Esophagus (tissue), 2 donors: Measurements from ENCODE around the gene TGM2. TPM values are rescaled to one million over a fixed set of nuclear protein-coding genes. Genes with fewer than 3 reads are reported as not detected.
A peak's percentile ranks its signal among the peaks of the same experiment; 100 is the strongest.

ENCODE experiments used
- H3K27ac ChIP-seq, 2 donors: one replicate each; pipeline ENCODE4 v1.5.1; 2013; ENCODE audit warnings: low read depth in 2 of 2, mild to moderate bottlenecking in 2 of 2, inconsistent platforms in 1 of 2, low read length in 1 of 2, moderate library complexity in 1 of 2
- H3K27me3 ChIP-seq, 2 donors: one replicate each; pipeline ENCODE4 v1.6.1; 2013; ENCODE audit warnings: low read length in 2 of 2, control low read depth in 1 of 2, mild to moderate bottlenecking in 1 of 2; ENCODE audit not compliant: insufficient read depth in 2 of 2, control insufficient read depth in 1 of 2
- H3K36me3 ChIP-seq, 2 donors: one replicate each; pipeline ENCODE4 v1.6.1; 2013; ENCODE audit warnings: low read length in 1 of 2; ENCODE audit not compliant: control insufficient read depth in 2 of 2, insufficient read depth in 2 of 2
- H3K4me1 ChIP-seq, 2 donors: one replicate each; pipeline ENCODE4 v1.6.1; 2013; ENCODE audit warnings: low read length in 1 of 2; ENCODE audit not compliant: control insufficient read depth in 2 of 2, insufficient read depth in 2 of 2
- H3K4me3 ChIP-seq, 2 donors: one replicate each; pipeline ENCODE4 v1.5.1; 2013; ENCODE audit warnings: low read length in 2 of 2, mild to moderate bottlenecking in 2 of 2, low read depth in 1 of 2, moderate library complexity in 1 of 2
- H3K9me3 ChIP-seq, 2 donors: one replicate each; pipeline ENCODE4 v1.6.1; 2013; ENCODE audit warnings: mild to moderate bottlenecking in 2 of 2, low read depth in 1 of 2, low read length in 1 of 2, moderate library complexity in 1 of 2; ENCODE audit not compliant: control insufficient read depth in 2 of 2, insufficient read depth in 1 of 2
- WGBS, 2 donors: extraction: QIAGEN DNeasy Blood & Tissue Kit; methylation state at CpG; one replicate each; pipeline ENCODE4 v1.1.7; 2013; 5-methylcytosine and 5-hydroxymethylcytosine counted together
- polyA plus RNA-seq, 2 donors: library from polyadenylated mRNA; stranded (reverse); fragments of 200-250 nt; gene quantifications; one replicate each; pipeline ENCODE4 v1.2.3, GENCODE V29; 2013
- donor health status: healthy with polysubstance abuse.
- donor health status: Bipolar disorder and iron deficiency.

Gene TGM2
- polyA plus RNA-seq, 2 donors, result 5.1 to 8.6 TPM

GRCh38 chr20:38129248-38129865 lies 35.7 kb downstream of the TGM2 start:
- Histone ChIP-seq H3K4me3 (no peak overlapping the region), H3K27me3 (no peaks in the 10 kb centered on the region), H3K9me3 (no peaks in the 10 kb centered on the region), H3K36me3 (no peaks in the 10 kb centered on the region), H3K4me1 (peaks cover 0 to 9% of the 10 kb centered on the region in 2 donors), H3K27ac (no peak overlapping the region)
- WGBS, 2 donors, result 90 to 92% methylated on average over 6 of the region's 6 CpGs

- Histone ChIP-seq H3K4me1 (peaks cover 0 to 9% of the 10 kb centered on the region in 2 donors), H3K36me3 (no peaks in the 10 kb centered on the region), H3K4me3 (no peak overlapping the region), H3K27ac (no peak overlapping the region), H3K9me3 (no peaks in the 10 kb centered on the region), H3K27me3 (no peaks in the 10 kb centered on the region)
- WGBS, 2 donors, result 87 to 96% methylated on average over 2 of the region's 2 CpGs
Observed at GRCh38 chr20:38128691-38129090, 36.4 kb downstream of the TGM2 start.

DNA sequence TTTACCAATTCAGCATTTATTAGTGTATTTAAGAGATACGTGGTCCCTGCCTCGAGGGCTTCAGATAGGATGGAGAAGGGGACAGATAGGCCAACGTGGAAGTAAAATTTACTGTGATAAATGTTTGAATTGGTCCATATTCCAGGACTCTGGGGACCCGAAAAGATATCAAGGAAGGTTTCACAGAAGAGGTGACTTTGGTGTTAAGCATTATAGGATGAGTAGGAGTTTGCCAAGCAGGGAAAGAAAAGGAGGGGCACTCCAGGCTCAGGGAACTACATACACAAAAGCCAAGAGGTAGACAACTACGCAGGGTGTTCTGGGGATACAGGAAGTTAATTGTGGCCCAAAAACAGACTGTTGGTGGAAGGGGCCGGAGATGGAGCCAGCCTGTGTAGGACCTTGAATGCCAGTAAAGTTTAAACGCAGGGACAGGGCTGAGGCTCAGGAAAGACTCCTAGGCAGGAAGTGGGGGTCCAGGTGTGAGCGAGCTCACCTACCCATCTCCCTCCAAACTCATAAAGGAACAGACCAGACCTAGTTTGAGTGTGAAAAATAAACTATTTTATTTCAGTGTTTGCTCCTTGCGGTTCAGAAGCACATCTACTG lies 37.0 kb downstream of the TGM2 start:
- H3K27ac ChIP-seq, result no peak overlapping the region
- WGBS, 2 donors, result 83 to 88% methylated on average over 9 of the region's 9 CpGs
- no peak overlapping the region for H3K4me3 ChIP-seq
- no peaks in the 10 kb centered on the region for H3K9me3 ChIP-seq
- H3K36me3 ChIP-seq, result no peaks in the 10 kb centered on the region
- H3K4me1 ChIP-seq, result peaks cover 0 to 9% of the 10 kb centered on the region in 2 donors
- no peaks in the 10 kb centered on the region for H3K27me3 ChIP-seq

DNA sequence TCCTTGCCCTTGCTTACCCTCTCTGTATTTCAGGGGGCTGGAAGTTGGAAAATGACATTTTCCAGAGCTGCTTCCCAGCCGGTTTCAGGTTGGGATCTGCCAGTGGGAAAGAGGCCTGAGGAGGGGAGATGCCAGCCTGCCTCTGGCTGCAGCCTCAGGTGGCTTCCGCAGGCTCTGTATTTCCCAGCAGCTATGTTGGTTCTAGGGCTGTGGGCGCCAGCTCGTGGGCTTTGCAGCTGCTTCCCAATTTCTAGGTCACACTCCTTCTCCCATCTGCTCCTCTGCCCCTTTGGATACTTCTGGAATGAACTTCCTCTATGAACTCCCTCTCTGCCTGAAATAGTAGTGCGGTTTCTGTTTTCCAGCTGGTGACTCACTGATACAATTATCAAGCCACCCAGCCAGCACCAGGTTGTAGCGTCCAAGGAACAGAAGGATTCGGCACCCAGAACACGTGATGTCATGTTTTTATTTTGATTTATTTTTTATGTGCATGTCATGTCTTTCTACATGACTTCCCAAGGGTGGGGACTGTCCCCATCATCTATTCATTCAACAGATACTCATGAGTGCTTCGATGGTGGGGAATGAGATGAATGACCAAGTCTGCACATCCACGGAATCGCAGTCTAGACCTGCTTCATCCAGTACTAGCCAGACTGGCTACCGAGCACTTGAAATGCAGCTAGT lies 38.0 kb downstream of the TGM2 start:
- WGBS, 2 donors, result 49 to 56% methylated on average over 12 of the region's 12 CpGs
- peaks cover 0 to 9% of the 10 kb centered on the region in 2 donors for H3K4me1 ChIP-seq
- H3K36me3 ChIP-seq, result no peaks in the 10 kb centered on the region
- no peaks in the 10 kb centered on the region for H3K9me3 ChIP-seq
- H3K27me3 ChIP-seq, result no peaks in the 10 kb centered on the region
- no peak overlapping the region for H3K4me3 ChIP-seq
- H3K27ac ChIP-seq, result peak overlapping the region in 1 of 2 donors; percentile 71

DNA sequence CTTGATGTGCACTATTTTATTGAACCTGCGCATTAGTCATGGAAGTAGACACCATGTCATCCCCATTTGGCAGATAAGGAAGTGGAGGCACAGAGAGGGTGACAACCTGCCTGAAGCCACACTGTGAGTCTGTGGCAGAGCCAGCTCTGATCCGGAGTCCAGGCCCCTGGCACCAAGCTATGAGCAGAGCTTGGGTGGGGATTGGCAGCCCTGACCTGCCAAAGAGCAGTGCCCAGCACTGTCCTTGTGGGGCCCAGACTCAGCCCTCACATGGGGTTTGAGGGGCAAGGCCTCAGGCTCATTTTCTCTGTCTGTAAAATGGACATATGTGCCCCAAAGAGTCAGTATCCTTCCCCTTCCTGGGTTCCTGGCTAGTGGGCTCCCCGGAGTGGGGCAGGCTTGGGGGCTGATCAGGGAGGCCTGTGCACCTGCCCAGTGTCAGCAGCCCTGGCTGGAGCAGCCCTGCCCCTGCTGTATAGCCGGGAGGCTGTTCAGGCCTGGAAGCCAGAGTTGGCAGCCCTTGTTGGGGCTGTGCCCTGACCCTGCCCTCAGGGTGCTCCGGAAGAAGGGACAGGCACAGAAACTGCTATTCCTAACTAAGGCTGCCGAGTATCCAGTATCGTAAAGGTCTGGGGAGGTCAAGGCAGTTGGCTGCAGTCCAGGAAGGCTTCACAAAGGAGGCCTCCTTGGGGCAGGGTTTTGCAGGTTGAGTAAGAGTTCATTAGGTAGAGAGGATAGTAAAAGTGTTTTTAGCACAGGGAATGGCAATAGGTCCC lies 38.7 kb downstream of the TGM2 start:
- Histone ChIP-seq H3K9me3 (no peaks in the 10 kb centered on the region), H3K27ac (peak overlapping the region; percentile 63 to 71), H3K4me1 (peaks cover 0 to 9% of the 10 kb centered on the region in 2 donors), H3K36me3 (no peaks in the 10 kb centered on the region), H3K27me3 (no peaks in the 10 kb centered on the region), H3K4me3 (no peak overlapping the region)
- 68 to 73% methylated on average over 7 of the region's 7 CpGs for WGBS, 2 donors

DNA sequence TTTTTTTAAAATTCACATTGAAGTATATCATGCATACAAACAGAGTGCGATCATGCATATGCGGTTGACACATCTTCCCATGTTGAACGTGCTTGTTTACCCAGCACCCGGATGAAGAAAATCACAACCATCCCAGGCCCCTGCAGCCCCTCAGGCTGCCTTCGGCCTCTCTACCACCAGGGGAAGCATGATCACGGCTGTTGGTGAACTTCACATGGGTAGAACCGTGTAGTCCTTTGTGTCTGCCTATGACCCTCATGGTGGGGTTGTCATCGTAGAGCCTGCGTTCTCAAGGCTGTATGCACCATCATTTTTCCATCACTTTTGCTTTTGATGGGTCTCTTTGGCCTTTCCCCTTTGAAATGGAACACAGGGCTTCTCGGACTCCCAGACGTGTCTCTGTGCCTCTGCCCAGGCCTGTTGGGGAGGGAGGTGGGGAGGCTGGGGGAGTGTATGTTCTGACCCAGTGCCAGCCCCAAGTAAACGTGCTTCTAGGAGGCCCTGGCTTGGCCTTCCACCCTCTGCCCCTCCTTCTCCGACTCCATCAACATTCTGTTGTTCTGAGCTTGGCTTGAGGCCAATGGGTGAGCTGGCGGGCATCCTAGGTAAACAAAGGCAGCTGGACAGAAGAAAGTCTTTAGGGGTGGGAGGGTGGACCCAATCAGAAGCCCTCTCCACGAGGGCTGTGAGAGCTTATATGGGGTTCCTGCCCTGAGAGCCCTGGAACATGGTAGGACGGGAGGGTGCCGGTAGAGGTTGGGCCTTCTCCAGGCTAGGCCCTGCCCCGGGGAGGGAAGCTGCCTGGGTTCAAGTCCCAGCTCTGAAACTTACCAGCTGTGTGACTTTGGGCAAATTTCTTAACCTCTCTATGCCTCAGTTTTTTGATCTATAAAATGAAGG lies 39.7 kb downstream of the TGM2 start:
- Histone ChIP-seq H3K27me3 (no peaks in the 10 kb centered on the region), H3K27ac (peak overlapping the region; percentile 31 to 47), H3K4me1 (peaks cover 0 to 9% of the 10 kb centered on the region in 2 donors), H3K36me3 (no peaks in the 10 kb centered on the region), H3K4me3 (no peak overlapping the region), H3K9me3 (no peaks in the 10 kb centered on the region)
- WGBS, 2 donors, result 51 to 52% methylated on average over 18 of the region's 18 CpGs

GRCh38 chr20:38123021-38123587 lies 42.0 kb downstream of the TGM2 start:
- Histone ChIP-seq H3K4me3 (no peak overlapping the region), H3K9me3 (no peaks in the 10 kb centered on the region), H3K4me1 (peaks cover 0 to 9% of the 10 kb centered on the region in 2 donors), H3K27me3 (no peaks in the 10 kb centered on the region), H3K27ac (peak overlapping the region; percentile 24 to 45), H3K36me3 (no peaks in the 10 kb centered on the region)
- 30 to 43% methylated on average over 4 of the region's 4 CpGs for WGBS, 2 donors

- peaks cover 0 to 9% of the 10 kb centered on the region in 2 donors for H3K4me1 ChIP-seq
Observed at GRCh38 chr20:38121741-38122140, 43.3 kb downstream of the TGM2 start.

More at GRCh38 chr20:38121741-38122140, 43.3 kb downstream of the TGM2 start:
- Histone ChIP-seq H3K4me3 (no peak overlapping the region), H3K9me3 (no peaks in the 10 kb centered on the region), H3K36me3 (no peaks in the 10 kb centered on the region), H3K27me3 (no peaks in the 10 kb centered on the region), H3K27ac (no peak overlapping the region)
- 88 to 95% methylated on average over 4 of the region's 4 CpGs for WGBS, 2 donors
